HCT116 (cell line): Measurements from ENCODE around the gene IFNA21. TPM values are rescaled to one million over a fixed set of nuclear protein-coding genes. Genes with fewer than 3 reads are reported as not detected.

Experiments used
- ATAC-seq: fragments of 200-7000 bp; cut with Tn5 transposase; 2 replicates; pipeline ENCODE4 v1.9.1; 2020; ENCODE audit warnings: mild to moderate bottlenecking, moderate library complexity
- BruUV-seq: library from RNA; stranded (reverse); fragments of 400-500 nt; replicated peaks from 2 replicates; lab custom pipeline; 2021; lab: Mats Ljungman, UMichigan
- CTCF ChIA-PET: fragments of 300-600 bp; sonication (Branson Sonifier 250); formaldehyde crosslinking; loops from one replicate; lab custom pipeline; 2021; ENCODE audit warnings: antibody characterized with exemption; lab: Charles Lee
- POLR2A ChIA-PET: fragments of 300-600, 350-600 bp; sonication (Branson Sonifier 250); formaldehyde crosslinking; loops from one replicate; lab custom pipeline; 2021; ENCODE audit warnings: antibody characterized with exemption; lab: Charles Lee
- RAD21 ChIA-PET, 2 experiments: fragments of 300-600 bp; sonication (Branson Sonifier 250); formaldehyde crosslinking; loops; one replicate each; lab custom pipeline; 2023; ENCODE audit warnings: low total read pairs in 2 of 2; ENCODE audit not compliant: uncharacterized antibody in 2 of 2, unreplicated experiment in 2 of 2, low non-redundant PET in 1 of 2; lab: Charles Lee
- DNase-seq: peaks from one replicate; pipeline ENCODE4 v3.0.0-alpha.2; 2010; ENCODE audit warnings: low read depth, low spot score
- H2AFZ ChIP-seq: fragments of 200-600 bp; shearing (Covaris generic), sonication (generic); 2 replicates; pipeline ENCODE4 v1.6.1; 2017; ENCODE audit warnings: low read depth, mixed run types, mixed read lengths, antibody characterized with exemption, low read length; ENCODE audit not compliant: poor library complexity, severe bottlenecking
- H3K27ac ChIP-seq: 2 replicates; pipeline ENCODE4 v1.5.1; 2012; ENCODE audit warnings: low read depth, low read length
- H3K27me3 ChIP-seq: fragments of 200-600 bp; sonication (generic); 2 replicates; pipeline ENCODE4 v1.6.1; 2016; ENCODE audit warnings: mixed run types, low read length, mixed read lengths; ENCODE audit not compliant: insufficient read depth
- H3K36me3 ChIP-seq, 2 experiments: fragments of 200-500 bp in 1 of 2; fragments of 200-600 bp in 1 of 2; sonication (Bioruptor generic) in 1 of 2; sonication (generic) in 1 of 2; 2 replicates each; pipeline versions ENCODE4 v1.5.1 to v1.6.1; 2014 to 2016; ENCODE audit warnings: low read length in 2 of 2, inconsistent platforms in 1 of 2, mixed read lengths in 1 of 2, mixed run types in 1 of 2; ENCODE audit not compliant: insufficient read depth in 2 of 2, control insufficient read depth in 1 of 2
- H3K4me1 ChIP-seq, 2 experiments: fragments of 200-600 bp in 1 of 2; sonication (generic) in 1 of 2; 2 replicates each; pipeline versions ENCODE4 v1.5.1 to v1.6.1; 2012 to 2017; ENCODE audit warnings: low read length in 2 of 2, inconsistent platforms in 1 of 2, mild to moderate bottlenecking in 1 of 2, mixed read lengths in 1 of 2, mixed run types in 1 of 2, moderate library complexity in 1 of 2; ENCODE audit not compliant: insufficient read depth in 2 of 2, control insufficient read depth in 1 of 2
- H3K4me2 ChIP-seq: fragments of 200-600 bp; sonication (generic); 2 replicates; pipeline ENCODE4 v1.6.1; 2017; ENCODE audit warnings: mixed run types, low read length, mixed read lengths
- H3K4me3 ChIP-seq, 2 experiments: fragments of 200-600 bp in 1 of 2; sonication (generic) in 1 of 2; replicated peaks in 1 of 2; 2 replicates each; pipeline ENCODE4 v1.5.1; 2011 to 2016; ENCODE audit warnings: low read length in 2 of 2, control low read depth in 1 of 2, low read depth in 1 of 2, mild to moderate bottlenecking in 1 of 2, mixed read lengths in 1 of 2, mixed run types in 1 of 2
- H3K79me2 ChIP-seq: fragments of 200-600 bp; sonication (generic); 2 replicates; pipeline ENCODE4 v1.6.1; 2017; ENCODE audit warnings: mild to moderate bottlenecking, mixed run types, low read length, moderate library complexity, mixed read lengths; ENCODE audit not compliant: insufficient read depth
- H3K9ac ChIP-seq: fragments of 200-600 bp; sonication (generic); 2 replicates; pipeline ENCODE4 v1.6.1; 2016; ENCODE audit warnings: low read length, mixed read lengths
- H3K9me2 ChIP-seq: fragments of 200-600 bp; sonication (generic), shearing (Covaris generic); 2 replicates; pipeline ENCODE4 v1.6.1; 2017; ENCODE audit warnings: mixed run types, mild to moderate bottlenecking, moderate library complexity; ENCODE audit not compliant: insufficient read depth
- H3K9me3 ChIP-seq, 2 experiments: fragments of 200-500 bp in 1 of 2; fragments of 200-600 bp in 1 of 2; sonication (Bioruptor generic) in 1 of 2; sonication (generic) in 1 of 2; 2 replicates each; pipeline ENCODE4 v1.6.1; 2014 to 2017; ENCODE audit warnings: low read length in 2 of 2, mixed read lengths in 2 of 2, inconsistent platforms in 1 of 2, low read depth in 1 of 2, mild to moderate bottlenecking in 1 of 2, mixed run types in 1 of 2, moderate library complexity in 1 of 2; ENCODE audit not compliant: control insufficient read depth in 1 of 2, insufficient read depth in 1 of 2
- H4K20me1 ChIP-seq: fragments of 200-600 bp; sonication (generic), shearing (Covaris generic); 2 replicates; pipeline ENCODE4 v1.6.1; 2017; ENCODE audit warnings: mixed run types, mild to moderate bottlenecking, moderate library complexity; ENCODE audit not compliant: insufficient read depth
- CBX3 ChIP-seq: IDR thresholded peaks from 2 replicates; pipeline ENCODE4 v1.6.1; 2012; ENCODE audit warnings: low read depth
- CEBPB ChIP-seq: IDR thresholded peaks from 2 replicates; pipeline ENCODE4 v1.6.1; 2012; ENCODE audit warnings: low read depth
- EGR1 ChIP-seq: IDR thresholded peaks from 2 replicates; pipeline ENCODE4 v1.6.1; 2012; ENCODE audit warnings: low read depth
- ELF1 ChIP-seq: IDR thresholded peaks from 2 replicates; pipeline ENCODE4 v1.6.1; 2012; ENCODE audit warnings: low read depth, borderline replicate concordance
- EZH2 ChIP-seq: fragments of 200-600 bp; sonication (generic); IDR thresholded peaks from 2 replicates; pipeline ENCODE4 v1.6.1; 2017; ENCODE audit warnings: antibody characterized with exemption, mixed run types
- EZH2phosphoT487 ChIP-seq: fragments of 200-600 bp; IDR thresholded peaks from 2 replicates; pipeline ENCODE4 v1.6.1; 2018; ENCODE audit warnings: antibody characterized with exemption, borderline replicate concordance
- FOSL1 ChIP-seq: IDR thresholded peaks from 2 replicates; pipeline ENCODE4 v1.6.1; 2012; ENCODE audit warnings: low read depth
- JUND ChIP-seq: IDR thresholded peaks from 2 replicates; pipeline ENCODE4 v1.6.1; 2012
- RAD21 ChIP-seq: IDR thresholded peaks from 2 replicates; pipeline ENCODE4 v1.6.1; 2012; ENCODE audit warnings: low read depth, mild to moderate bottlenecking
- REST ChIP-seq: IDR thresholded peaks from 2 replicates; pipeline ENCODE4 v1.6.1; 2012; ENCODE audit warnings: low read depth
- YY1 ChIP-seq: IDR thresholded peaks from 2 replicates; pipeline ENCODE4 v1.6.1; 2011; ENCODE audit warnings: low read length, low read depth, moderate library complexity, mild to moderate bottlenecking; ENCODE audit not compliant: insufficient replicate concordance; ENCODE audit errors: extremely low read depth
- ZNF274 ChIP-seq: fragments of 200-500 bp; sonication (Bioruptor generic); IDR thresholded peaks from 2 replicates; pipeline ENCODE4 v1.6.1; 2014; ENCODE audit warnings: mild to moderate bottlenecking, low read depth, low read length, inconsistent platforms
- intact Hi-C: fragments of 100-400 bp; cut with micrococcal nuclease; formaldehyde crosslinking; loops from 2 replicates; pipeline ENCODE4 v1.10.0; 2022
- total RNA-seq: library from RNA; stranded (reverse); gene quantifications from one replicate; pipeline ENCODE4 v1.2.1, GENCODE V29; 2021; ENCODE audit not compliant: unreplicated experiment

IFNA21 gene
- total RNA-seq, 1 experiment from 2014 or later, result not detected

DNA sequence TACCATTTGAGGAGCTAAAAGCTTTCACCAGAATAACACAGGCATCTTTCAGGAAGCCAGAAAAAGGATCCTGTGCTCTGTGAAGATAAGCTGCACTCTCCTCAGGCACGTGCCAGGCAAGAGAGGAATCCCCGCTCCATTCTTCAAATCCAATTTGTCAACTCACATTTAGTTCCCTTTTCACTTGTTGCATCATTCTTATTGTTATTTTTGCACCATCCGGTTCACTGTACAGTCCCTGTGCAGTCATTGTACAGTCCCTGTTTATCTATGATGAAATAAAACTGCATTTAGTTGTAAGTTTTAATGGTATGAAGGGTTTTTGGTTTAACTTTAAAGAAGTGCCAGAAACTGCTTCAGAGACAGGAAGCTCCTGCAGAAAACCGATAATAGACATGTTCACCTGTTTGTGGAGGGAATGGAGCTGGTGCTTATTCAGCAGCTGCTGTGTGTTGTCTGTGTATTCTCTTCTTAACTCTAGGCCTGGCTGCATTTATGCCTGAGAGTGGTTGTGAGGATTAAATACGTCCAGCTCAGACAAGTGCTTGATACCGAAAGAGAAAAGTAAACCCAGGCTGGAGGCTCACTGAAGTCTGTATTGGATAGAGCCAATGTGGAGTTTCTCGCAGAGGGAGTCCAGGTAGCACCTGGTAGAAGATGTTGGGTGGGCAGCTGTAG is 47.2 kb downstream of the IFNA21 start:
- H4K20me1 ChIP-seq, result no peaks in the 10 kb centered on the region
- no TSS peak for BruUV-seq
- no peaks in the 10 kb centered on the region for H3K9me3 ChIP-seq
- H3K36me3 ChIP-seq, result no peaks in the 10 kb centered on the region
- DNase-seq (no peak), ATAC-seq (no peak)
- no peak for TF ChIP-seq CEBPB
- no peak for TF ChIP-seq EZH2
- TF ChIP-seq ELF1, result no peak
- no peak for TF ChIP-seq YY1
- TF ChIP-seq FOSL1, result no peak
- TF ChIP-seq CBX3, result no peak
- no peak for TF ChIP-seq ZNF274
- no peak for TF ChIP-seq JUND
- no peak for TF ChIP-seq REST
- TF ChIP-seq EZH2phosphoT487, result no peak
- TF ChIP-seq EGR1, result no peak
- no peak for TF ChIP-seq RAD21
- no peak overlapping the region for H2AFZ ChIP-seq
- intact Hi-C loops, result loop anchor here (10.0 kb wide), 1 partner anchor 1644 kb away; no protein-coding TSS in a partner anchor
- H3K4me3 ChIP-seq, result no peak overlapping the region
- RAD21 ChIA-PET, result no interaction called here
- CTCF ChIA-PET, result interaction anchor here (1.3 kb wide), 1 partner anchor 9 kb away, joined by 4 read pairs; no protein-coding TSS in a partner anchor
- H3K4me2 ChIP-seq, result no peak overlapping the region
- no peaks in the 10 kb centered on the region for H3K79me2 ChIP-seq
- H3K27me3 ChIP-seq, result 0 out of 2 replicates have a peak, but pooled peaks cover 8% of the 10 kb centered on the region
- POLR2A ChIA-PET, result no interaction called here
- H3K9ac ChIP-seq, result no peak overlapping the region
- no peak overlapping the region for H3K27ac ChIP-seq
- H3K9me2 ChIP-seq, result no peaks in the 10 kb centered on the region
- H3K4me1 ChIP-seq, result no peaks in the 10 kb centered on the region

Other genes starting within 250 kb of the IFNA21 start
- not detected for gene HACD4, start 135.0 kb downstream of the IFNA21 start, total RNA-seq
- not detected for gene IFNB1, start 88.7 kb downstream of the IFNA21 start, total RNA-seq
- gene IFNW1, start 24.8 kb downstream of the IFNA21 start, total RNA-seq, result not detected
- gene IFNA4, start 20.9 kb upstream of the IFNA21 start, total RNA-seq, result not detected
- not detected for gene IFNA7, start 35.5 kb upstream of the IFNA21 start, total RNA-seq
- not detected for gene IFNA10, start 40.5 kb upstream of the IFNA21 start, total RNA-seq
- gene IFNA16, start 50.7 kb upstream of the IFNA21 start, total RNA-seq, result not detected
- gene IFNA17, start 61.6 kb upstream of the IFNA21 start, total RNA-seq, result not detected
- gene IFNA14, start 73.3 kb upstream of the IFNA21 start, total RNA-seq, result not detected
- gene IFNA5, start 138.7 kb upstream of the IFNA21 start, total RNA-seq, result not detected
- 16.4 TPM for gene KLHL9, start 168.7 kb upstream of the IFNA21 start, total RNA-seq
- gene IFNA6, start 184.2 kb upstream of the IFNA21 start, total RNA-seq, result not detected
- gene IFNA13, start 201.4 kb upstream of the IFNA21 start, total RNA-seq, result not detected
- not detected for gene IFNA2, start 218.7 kb upstream of the IFNA21 start, total RNA-seq
- not detected for gene IFNA8, start 242.5 kb upstream of the IFNA21 start, total RNA-seq